Effector CD8-positive, alpha-beta T cell (primary cell): ENCODE measurements around the gene HIPK2.

Experiments
- DNase-seq: peaks from one replicate; lab custom pipeline; 2025; lab: John Stamatoyannopoulos, UW

The HIPK2 gene

DNA sequence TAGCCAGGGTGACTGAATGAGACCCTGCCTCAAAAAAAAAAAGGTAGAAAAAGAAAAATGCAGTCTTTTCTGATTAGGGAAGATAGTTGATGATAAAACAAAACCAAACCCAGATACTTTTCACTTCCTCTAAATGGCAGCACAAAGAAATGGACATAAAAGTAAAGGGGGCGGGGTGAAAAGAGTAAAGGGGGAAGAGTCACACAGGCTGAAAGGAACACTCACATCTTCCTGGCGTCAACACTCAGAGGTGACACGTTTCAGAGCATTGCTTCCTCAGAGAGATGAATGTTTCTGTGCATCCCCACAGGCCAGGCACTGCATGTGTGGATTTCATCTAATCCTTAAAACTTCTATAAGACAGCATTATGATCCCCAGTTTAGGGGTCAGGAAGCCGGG, 81.2 kb downstream of the HIPK2 start:
- DNase-seq: no peak

DNA sequence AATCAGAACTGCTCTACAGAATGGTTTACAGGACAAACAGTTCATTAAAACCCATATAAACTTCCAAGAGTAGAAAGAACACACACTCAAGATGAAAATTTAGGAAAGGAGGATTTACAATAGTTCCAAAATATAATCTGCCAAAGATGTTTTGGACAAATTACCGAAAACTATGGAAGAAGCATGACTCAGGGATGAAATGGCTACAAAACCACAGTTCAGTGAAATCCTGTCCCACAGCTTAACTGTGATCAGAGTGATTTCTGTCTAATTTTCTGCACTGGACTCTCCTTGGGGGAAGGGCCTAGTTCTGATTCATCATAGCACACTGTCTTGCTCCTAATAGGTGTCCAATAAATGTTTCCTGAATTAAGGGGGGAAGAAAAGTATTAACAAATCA, 82.2 kb downstream of the HIPK2 start:
- DNase-seq: no peak

DNA sequence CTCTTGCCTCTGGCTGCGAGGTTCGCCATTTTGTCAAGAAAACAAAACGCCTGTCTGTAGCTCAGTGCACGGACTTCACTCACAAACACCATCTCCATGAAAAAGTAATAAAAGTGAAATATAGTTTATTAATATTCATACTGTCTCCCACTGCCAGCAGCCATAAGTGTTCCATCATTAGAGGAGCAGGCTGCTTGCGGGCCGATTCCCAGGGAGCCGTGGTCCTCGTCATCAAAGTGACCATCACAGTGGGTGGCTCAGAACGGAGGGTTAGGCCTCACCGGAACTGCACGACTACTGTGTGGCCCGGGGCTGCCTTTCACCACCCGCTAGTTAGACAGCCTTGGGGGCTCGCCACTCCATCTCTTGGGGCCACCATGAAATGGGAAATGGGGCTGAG, 82.7 kb downstream of the HIPK2 start:
- DNase-seq: no peak

DNA sequence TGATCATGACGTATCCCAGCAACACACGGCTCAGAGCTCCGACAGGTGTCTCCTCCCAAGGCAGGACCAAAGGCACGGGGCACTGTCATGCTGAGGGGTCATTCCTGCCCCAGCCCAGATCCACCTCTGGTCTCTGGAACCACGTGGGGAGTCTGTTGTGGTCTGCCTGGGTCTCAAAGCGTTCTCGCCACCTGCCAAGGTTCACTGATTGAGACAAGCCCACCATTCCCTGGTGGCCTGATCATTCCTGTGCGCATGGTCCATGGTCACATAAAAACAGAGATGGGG, 83.5 kb downstream of the HIPK2 start:
- no peak for DNase-seq

DNA sequence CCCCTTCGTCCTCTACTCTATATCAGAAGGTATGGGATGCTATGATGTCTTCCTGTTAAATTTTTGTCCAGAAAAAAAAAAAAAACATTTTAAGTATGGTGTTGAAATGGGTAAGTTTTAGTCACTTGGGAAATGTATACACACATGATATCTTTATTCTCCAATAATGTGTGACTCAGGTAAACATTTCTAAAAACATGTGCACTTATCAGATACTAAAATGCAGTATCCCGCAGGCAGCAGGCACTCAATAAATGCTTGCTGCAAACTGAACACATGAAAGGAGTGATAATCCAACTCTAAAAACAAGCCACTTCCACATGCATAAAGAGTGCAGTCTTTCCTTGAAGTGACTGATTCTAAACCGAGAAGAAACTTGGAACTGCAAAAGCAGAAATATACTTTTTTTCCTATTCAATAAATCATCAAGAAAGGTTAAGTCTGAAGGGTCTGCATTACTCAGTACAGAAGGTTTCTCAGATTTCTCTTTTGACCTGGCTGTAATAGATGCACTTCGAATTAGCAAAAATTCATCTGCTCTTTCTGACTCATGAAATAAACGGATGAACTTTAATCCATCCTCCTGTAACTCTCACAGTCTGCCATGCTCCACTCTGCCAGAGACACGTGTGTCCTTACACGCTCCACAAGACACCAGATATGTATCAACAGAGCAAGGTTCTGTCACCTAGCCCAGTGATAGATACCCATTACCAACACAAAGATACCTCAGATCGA, 84.0 kb downstream of the HIPK2 start:
- DNase-seq: no peak

DNA sequence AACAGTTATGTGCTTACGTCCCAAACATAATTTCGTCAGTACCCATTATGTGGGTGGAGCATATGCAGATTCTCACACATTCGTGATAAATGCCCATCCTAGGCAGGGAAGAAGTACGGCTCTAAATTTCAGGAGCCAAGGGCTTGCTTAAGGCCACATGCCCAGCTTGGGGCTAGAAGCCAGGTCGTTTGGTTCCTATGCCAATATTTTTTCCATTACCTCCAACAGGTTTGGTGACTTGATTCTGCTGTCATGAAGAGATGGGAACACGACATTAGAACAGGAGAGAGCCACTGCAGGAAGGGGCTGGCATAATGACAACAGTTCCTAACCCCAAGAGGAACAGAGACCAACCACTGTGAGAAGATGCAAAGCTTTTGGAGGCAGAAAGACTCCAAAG, 85.1 kb downstream of the HIPK2 start:
- no peak for DNase-seq

DNA sequence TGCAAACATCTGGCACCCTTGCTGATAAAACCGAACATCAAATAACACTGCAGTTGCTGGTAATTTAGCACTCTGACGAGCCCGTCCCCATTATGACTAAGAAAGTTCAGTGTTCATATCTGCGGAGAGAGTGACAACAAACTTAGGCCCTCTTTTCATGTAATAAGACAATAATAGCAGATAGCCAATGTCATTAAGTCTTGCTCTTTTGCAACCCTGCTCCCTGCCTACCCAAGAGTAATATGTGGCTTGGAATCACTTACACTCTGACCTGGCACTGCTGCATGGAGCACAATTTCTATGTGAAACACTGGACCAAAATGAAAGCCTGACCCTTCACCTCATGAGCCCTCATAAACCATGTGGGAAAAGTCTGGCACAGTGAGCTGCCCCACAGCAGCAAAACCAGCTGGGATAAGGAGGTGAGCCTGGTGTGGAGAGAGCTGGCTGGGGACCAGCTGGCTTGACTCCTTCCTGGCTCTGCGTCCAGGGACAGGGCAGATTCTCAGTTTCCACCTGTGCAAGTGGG, 86.5 kb downstream of the HIPK2 start:
- DNase-seq: no peak

DNA sequence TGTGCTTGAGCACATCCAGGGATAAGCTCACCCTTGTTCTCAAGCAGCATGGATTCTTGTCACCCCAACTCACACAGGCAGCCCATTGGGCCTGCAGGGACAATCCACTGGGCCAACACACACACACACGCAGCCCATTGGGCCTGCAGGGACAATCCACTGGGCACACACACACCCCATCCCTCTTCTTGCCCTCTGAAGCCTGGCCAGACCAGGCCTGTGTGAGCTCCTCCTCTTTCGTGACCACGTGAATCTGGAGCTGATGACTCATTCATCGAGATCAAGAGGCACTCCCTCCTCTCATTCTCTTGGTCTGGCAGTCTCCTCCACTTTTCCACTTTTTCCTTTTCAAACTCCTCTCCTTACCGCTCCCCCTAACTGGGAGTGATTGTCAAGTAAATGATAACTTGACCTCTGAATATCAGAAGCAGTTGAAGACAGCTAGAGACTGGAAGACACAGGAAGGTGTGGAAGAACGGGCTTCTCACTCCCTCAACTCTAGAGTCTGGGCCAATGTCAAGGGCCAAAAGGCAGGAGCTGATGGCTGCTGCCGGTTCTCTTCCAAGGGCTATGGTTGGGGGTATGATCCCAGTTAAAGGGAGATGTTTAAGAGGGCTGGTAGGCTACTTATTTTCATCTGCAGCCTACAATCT, 89.7 kb downstream of the HIPK2 start:
- DNase-seq: no peak

DNA sequence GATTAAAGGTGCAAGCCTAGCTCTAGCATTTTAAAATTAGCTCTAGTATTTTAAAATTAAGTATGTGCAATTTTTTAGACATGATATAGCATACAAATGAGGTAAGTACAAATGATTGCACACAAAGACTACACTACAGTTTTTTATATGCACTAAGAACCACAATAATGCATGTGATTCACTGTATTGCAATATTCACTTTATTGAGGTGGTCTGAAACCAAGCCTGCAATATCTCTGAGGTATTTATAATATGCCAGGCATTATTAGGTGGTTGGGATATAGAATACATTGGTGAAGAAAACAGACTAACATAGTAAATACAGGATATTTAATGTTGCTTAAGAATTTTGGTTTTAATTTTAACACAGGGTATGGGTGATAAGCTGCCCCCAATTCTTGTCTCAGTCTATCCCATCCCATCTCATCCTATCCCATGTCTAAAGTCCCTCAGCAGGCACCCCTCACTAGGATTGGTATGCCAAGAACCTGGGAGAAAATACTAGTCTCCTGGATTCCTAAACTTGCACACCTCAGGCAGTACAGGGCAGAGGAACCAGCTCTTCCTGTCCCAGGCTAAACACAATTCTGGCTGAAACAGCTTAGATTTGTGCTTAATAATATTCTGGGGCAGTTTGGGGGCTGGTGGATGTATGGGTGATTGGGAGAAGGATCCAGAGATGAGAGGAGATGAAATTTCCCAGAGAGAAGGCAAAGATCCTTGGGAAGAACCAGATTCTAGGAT, 90.4 kb downstream of the HIPK2 start:
- no peak for DNase-seq

DNA sequence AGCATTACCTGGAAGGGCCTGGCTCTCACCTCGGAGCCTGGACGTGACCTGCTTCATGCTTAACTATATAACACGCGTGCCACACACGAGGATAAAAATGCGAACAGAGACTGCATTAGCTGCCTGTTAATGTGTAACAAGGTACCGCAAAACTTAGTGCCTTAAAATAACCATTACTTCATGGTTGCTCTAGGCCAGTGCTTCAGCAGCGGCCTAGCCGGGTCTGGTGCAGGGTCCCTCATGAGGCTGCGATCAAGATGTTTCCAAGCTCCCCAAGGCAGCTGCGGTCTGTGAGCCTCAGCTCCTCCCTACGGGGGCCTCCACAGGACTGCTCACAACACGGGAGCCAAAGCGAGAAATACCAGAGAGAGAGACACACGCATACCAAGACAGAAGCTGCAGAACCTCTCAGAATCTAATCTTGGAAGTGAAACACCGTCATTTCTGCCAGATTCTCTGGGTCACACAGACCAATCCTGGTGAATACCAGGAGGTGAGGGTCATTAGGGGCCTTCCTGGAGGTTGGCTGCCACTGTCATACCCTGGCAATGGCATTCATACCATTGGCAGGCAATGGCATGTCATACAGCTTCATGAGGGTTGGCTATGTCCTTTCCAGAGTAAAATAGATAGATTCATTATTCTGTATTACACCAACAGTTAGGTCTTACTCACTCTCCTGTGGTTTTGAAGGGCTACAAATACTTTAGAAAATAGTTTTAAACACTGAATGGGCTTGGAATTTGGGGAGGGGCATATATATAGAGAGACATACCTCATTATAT, 94.5 kb downstream of the HIPK2 start:
- no peak for DNase-seq

DNA sequence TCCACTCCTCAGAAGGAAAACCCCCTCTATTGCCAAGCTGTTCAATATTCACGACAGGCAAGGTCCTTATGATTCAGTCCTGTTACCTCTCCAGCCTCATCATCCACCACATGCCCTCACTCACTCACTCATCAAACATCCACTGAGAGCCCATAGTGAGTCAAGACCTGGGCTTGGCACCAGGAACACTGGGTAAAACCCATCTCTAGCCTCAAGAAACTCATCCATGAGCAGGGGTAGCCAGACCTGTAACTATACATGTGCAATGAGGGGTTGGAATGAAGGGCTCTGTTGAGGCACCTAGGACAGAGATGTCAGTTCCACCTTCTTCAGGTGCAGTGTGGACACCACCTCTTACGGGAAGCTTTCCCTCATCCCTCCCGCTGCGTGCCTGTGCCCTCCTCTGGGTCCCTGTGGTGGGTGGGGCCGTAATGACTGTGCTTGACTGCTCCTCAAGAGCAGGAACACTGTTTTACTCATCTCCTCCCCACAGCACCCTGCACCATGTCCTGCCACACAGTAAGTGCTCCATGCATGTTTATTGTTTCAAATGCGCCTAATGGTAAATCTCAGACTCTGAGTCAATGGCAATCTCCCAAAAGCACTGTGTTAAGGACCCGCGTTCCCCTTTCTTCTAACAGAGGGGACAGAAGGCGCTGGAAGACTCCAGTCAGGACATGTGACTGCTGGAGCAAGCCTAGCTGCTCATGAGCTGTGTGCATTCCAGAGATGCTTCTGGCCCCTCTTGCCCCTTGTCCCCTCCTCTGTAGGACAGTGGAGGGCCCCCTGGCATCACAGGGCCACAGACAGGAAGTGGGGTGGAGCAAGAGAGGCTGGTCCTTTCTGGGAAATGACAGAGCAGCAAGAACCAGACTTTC, 95.4 kb downstream of the HIPK2 start:
- DNase-seq: no peak

DNA sequence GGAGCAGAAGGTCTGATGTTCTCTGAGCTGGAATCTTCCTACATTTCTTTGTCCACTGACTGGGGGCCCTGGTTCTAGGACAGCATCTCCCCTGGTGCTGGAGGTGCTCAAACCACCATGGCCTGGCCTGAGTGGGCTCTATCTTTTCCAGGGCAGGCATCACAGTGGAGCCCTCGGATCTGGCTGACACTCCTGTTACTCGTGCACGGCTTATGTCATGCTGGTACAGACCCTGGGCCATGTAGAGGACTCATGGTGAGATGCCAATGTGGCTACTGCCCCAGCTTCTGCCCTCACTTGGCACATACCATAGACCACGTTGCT, 96.0 kb downstream of the HIPK2 start:
- no peak for DNase-seq

DNA sequence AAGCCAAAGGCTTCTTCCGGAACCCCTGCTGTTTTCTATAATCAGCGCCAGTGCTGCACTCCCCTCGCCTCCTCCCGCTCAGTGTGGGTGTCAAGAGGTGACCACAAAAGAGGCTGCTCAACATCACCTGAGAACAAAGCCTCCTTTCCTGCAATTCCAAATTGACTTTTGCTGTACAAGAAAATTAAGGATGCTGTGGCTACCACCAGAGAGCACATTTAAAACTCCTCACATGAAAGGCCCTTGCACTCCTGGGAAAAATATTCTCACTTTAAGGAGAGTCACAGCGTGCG, 96.4 kb downstream of the HIPK2 start:
- DNase-seq: no peak

DNA sequence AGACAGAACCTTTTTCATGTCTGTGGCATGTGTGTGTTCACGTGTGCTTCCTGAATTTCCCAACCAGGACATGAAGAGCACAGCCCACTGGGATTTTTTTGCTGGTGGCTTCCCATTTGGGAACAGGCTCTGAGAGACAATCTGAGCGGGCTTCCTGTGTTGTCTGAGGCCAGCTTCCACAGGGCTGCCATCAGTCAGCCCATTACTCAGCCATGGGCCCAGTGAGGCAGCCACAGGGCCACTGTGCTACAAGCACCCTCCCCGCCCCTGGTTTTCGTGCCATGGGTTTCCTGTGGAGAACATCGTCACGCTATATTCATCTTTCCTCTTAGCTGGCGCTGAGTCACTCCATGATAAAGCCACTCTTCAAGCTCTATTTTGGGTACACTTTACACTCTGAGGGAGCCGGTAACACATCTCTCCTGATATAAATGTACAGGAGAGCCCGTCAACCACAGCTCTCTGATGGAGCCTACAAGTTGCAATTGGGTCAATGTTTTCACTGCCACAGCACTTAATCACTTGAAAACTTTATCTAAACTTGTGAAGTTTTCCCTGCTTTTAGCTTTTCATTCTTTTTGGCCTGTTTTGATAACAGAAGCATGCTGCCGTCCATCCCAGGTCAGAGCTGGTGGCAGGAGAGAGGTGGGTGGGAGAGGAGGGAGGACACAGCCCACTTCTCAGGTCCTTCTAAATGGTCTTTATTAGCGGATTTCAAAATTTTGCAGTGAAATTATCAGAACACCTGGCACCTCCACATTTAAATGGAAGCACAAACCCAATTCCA, 96.9 kb downstream of the HIPK2 start:
- no peak for DNase-seq

DNA sequence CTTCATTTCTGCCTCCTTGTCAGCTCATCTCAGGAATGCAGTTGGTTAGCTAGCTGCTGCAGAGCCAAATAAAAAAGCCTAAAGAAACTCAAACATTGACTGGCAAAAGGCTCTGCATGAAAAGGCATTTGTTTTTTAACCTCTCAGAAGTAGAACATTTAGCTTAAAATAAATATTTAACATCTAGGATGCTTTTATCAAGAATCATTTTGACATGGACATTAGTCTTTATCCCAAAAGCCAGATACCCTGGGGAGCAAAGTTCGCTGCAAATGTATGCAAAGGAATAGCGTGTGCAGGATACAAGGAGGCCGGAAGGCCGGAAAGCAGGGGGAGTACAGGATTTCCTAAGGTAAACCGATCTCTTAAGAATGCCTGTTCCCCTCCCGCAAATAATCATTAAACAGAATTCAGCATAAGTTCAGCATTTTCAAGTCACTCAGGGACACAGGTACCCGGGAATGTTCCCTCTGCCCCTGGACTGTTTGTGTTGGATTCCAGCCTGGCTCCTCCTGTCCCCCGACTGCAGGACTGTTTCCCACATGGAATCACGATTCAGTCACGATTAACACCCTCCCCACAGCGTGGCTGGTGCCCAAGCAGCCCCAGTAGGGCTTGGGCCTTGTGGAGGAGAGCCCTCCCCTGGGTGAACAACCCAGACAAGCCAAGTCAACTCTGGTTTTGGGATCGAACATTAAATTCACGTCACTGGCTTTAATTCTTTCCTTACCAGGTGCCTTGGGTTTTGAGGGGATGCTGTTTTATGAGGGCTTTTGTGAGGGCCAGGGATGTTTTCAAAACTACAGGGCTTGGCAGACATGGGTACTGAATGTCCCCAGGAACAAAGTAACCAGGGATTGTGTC, 97.8 kb downstream of the HIPK2 start:
- DNase-seq: no peak

DNA sequence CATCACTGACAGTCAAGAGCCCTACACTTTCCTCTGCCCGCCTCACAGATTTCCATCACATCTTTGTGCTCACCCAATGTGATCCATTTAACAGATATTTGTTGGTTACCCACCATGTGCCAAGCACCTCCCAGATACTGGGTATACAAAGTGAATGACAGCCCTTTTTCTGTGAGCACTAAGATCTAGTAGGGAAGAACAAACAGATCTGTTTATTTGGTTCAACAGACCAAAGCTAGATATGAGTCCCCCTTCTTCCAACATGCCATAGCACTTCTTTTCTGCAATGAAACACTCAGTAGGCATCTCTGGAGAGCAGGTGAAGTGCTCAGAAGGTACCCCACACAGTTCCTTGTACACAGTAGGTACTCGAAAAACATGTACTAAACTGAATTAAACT, 101.4 kb downstream of the HIPK2 start:
- DNase-seq: no peak

DNA sequence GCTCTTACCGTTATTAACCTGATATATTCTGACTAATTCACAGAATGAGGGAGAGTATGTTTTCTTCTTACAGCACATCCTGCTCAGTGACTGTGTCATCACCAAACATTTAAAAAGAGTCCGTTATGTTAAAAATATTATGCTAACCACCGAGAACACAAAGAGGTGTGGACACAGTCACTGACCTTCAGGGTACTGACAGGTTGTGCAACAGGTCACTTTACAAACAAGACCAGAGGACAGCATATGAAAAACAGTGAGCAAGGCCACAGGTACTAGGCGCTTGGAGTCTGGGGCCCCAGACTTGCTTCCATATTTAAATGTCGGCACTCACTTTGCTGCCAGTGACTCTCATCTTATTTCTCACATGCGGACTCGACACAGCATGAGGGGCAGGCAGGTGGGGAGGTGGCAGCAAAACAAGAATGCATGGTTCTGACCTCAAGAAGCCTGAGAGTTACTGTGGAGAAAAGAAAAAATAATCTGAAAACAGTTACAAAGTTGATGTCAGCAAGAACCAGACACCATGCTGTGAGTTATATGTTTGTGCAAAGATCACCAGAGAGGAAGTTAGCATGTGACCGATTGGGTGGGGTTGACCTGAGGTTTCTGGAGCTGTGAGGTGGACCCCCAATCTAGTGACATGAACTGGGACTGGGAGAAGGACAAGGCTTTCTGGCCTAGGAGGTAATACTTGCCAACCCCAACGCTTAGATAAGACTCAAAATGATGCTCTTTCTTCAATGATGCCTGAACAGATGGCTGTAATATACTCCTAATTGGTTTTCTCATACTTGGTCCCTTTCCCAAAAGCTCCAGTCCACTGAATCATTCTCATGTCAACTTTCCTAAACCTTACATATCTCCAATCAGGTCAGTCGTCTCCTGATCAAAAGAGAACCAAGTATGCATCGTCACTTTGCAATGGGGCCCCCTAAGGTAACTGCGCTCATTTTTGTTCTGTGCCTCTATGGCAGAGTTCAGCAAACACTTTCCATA, 102.4 kb downstream of the HIPK2 start:
- DNase-seq: no peak

DNA sequence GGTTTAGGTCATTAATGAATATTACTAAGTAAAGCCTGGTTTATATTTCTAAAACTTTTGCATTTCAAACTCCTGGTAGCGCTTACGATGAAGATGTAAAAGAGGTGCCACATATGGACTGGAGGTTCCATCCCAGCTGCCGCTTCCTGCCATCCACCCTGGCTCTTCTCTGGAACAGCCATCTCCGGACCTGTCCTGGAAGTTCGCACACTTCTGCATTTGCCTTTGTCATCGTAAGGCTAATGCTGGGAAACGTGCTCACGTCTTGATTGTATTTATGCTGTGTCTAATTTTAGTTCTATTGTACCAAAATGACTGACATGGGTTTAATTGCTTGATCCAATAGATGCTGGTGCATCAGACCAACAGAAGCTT, 103.1 kb downstream of the HIPK2 start:
- DNase-seq: no peak

DNA sequence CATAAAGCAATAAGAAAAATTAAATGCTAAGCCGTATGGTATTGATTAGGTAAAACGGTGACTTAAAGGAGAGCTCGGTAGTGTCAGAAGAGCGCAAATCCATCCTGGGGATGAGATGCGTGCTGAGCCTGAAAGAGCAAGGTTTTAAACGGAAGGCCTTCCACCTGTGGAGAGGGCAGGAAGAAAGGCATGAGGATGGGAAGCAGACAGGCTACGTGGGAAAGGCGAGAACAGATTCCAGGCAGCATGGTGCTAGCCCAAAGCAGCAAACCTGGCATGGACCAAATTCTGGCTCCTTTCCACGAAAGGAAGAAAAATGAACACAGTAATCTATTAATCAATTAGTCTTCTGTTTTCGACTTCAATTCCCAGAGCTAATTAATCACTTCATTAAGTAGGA, 103.5 kb downstream of the HIPK2 start:
- DNase-seq: no peak
